ENCODE measurements around the gene GAS7.

GRCh38 chr17:9883451-9883850, 315.0 kb downstream of the GAS7 start:
- no peak for TF ChIP-seq POLR2A (IDR thresholded peaks at IDR 0.05; ENCODE audit: low read length)
- TF ChIP-seq GATA1 (IDR thresholded peaks at IDR 0.05; ENCODE audit: low read depth, low read length), result no peak
